Astrocyte of the spinal cord (primary cell): ENCODE results near the gene CHST14.

Experiments
- DNase-seq: peaks from one replicate; pipeline ENCODE4 v3.0.0; 2011; ENCODE audit warnings: low read depth, low spot score
- H3K4me3 ChIP-seq: 2 replicates; pipeline ENCODE4 v1.5.1; 2011; ENCODE audit warnings: low read depth, mild to moderate bottlenecking, low read length, moderate library complexity
- in situ Hi-C: cut with HindIII; loops from 2 replicates; pipeline ENCODE4 v1.10.0; 2017; ENCODE audit warnings: low sequenced_read_pairs
- TF ChIP-seq, protein P1 (sequence below): IDR thresholded peaks from 2 replicates; pipeline ENCODE4 v1.5.1; 2012; ENCODE audit warnings: low read depth, mild to moderate bottlenecking, low read length, inconsistent platforms

CHST14 gene

DNA sequence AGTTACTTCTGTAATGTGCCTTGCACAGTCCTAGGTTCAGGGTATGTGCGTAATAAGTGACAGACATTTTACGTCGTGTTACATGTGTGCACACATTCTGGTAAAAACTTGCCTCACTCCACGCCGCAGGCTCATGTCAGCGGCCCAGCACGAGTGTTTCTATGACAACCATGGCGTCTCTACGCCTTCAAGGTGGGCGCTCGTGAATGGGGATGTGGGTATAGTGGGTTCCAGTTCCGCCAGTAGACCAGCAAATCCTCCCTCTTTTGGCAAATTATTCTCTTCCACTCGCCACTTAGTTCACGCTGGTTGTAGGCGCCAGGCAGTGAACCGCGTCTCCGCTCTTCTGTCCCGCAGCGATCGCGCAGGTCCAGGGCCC lies 40.3 kb downstream of the CHST14 start:
- peak overlapping the region; percentile 45 for H3K4me3 ChIP-seq
- TF ChIP-seq, protein P1, sequence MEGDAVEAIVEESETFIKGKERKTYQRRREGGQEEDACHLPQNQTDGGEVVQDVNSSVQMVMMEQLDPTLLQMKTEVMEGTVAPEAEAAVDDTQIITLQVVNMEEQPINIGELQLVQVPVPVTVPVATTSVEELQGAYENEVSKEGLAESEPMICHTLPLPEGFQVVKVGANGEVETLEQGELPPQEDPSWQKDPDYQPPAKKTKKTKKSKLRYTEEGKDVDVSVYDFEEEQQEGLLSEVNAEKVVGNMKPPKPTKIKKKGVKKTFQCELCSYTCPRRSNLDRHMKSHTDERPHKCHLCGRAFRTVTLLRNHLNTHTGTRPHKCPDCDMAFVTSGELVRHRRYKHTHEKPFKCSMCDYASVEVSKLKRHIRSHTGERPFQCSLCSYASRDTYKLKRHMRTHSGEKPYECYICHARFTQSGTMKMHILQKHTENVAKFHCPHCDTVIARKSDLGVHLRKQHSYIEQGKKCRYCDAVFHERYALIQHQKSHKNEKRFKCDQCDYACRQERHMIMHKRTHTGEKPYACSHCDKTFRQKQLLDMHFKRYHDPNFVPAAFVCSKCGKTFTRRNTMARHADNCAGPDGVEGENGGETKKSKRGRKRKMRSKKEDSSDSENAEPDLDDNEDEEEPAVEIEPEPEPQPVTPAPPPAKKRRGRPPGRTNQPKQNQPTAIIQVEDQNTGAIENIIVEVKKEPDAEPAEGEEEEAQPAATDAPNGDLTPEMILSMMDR = no peak
- no peak for DNase-seq
- in situ Hi-C loops = no loop called here

DNA sequence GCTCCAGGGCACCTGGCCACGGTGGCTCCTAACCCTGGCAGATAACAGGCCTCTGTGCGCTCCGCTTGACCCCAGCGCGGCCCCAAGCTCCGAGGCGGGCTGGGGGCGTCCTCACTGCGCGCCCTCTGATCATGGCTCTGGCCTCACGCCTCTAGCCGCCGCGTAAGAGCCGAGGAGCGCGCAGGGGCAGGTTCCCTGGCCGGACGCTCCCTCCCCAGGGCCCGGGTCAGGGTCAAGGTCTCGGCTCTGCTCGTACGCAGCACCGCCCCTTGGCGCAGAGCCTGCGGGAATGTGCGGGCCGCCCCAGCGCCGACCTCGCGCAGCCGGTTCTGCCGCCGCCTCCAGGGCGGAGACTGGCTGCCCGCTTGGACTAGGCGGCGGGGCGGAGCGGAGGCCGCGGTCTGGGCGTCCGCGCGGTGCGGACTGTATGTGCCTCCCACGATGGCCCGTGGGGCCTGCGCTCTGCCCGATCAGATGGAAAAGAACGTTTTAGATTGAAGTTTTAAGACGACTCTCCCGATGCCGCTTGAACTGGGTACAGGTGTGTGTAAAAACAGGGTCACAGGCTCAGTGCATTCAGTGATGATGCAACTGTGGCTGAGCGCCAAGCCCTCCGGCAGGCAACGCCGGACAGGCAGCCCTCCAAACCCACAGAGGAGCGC lies 40.8 kb downstream of the CHST14 start:
- in situ Hi-C loops = no loop called here
- H3K4me3 ChIP-seq = peak overlapping the region; percentile 45
- TF ChIP-seq, protein P1 = no peak
- DNase-seq = peak; percentile 23

DNA sequence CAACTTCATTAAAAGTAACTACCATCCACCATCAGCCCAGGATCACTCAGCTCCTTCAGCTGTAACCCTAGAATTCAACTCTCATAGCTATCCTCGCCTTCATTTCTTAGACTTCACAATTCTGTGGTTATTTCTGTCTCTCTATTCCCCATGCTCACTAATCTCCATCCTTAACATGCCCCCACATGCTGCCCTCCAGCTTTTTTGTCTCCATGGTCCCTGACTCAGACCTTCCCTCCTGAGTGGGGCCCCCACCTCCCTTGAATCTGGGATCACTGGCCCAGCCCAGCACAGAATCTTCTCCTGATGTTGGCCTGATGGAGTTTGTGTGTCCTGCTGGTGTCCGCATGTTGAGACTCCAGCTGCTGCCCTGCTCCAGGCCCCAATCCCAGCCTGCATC lies 41.7 kb downstream of the CHST14 start:
- no peak for DNase-seq
- in situ Hi-C loops = no loop called here
- H3K4me3 ChIP-seq = no peak overlapping the region
- TF ChIP-seq, protein P1 = no peak

DNA sequence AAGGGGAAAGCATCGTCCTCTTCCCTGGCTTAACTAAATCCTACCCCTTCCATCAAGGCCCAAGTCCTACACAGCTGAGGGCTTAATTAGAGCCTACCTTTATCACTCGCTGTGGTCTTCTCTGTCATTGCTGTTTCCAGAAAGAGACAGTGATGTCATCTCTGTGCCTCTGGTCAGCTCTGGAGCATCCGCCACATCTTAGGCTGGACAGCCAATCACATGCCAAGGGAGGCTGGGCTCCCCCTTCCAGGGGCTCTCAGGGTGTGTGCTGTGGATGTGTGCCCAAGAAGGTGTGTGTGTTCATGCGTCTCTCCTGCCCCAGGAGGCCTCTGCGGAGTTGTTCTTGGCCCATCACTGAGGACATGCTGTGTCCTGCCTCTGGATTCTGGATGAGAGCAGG lies 42.8 kb downstream of the CHST14 start:
- DNase-seq = no peak
- in situ Hi-C loops = no loop called here
- no peak overlapping the region for H3K4me3 ChIP-seq
- TF ChIP-seq, protein P1 = no peak

DNA sequence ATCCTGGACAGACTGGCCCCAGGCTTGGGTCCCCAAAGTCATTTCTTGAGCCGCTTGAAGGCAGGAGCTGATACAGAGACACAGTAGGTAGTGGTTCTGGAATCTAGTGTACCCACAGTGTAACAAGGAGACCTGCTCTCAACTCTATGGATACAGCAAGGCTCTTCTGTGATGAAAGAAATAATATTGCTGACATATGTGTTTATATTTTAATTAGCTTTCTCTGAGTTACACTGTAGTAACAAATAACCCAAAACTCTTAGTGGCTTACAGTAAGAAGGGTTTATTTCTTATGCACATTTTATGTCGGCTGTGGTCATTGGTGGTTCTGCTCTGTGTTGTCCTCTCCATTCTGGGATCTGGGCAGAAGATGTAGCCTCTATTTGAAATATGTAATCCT lies 45.5 kb downstream of the CHST14 start:
- no peak overlapping the region for H3K4me3 ChIP-seq
- in situ Hi-C loops = no loop called here
- TF ChIP-seq, protein P1 = no peak
- no peak for DNase-seq
